HCT116 (cell line): ENCODE measurements around the gene DDI2. TPM values are rescaled to one million over a fixed set of nuclear protein-coding genes. Genes with fewer than 3 reads are reported as not detected.

Source experiments
- ATAC-seq: fragments of 200-7000 bp; cut with Tn5 transposase; 2 replicates; pipeline ENCODE4 v1.9.1; 2020; ENCODE audit warnings: mild to moderate bottlenecking, moderate library complexity
- BruUV-seq: library from RNA; stranded (reverse); fragments of 400-500 nt; replicated peaks from 2 replicates; lab custom pipeline; 2021; lab: Mats Ljungman, UMichigan
- CTCF ChIA-PET: fragments of 300-600 bp; sonication (Branson Sonifier 250); formaldehyde crosslinking; loops from one replicate; lab custom pipeline; 2021; ENCODE audit warnings: antibody characterized with exemption; lab: Charles Lee
- POLR2A ChIA-PET: fragments of 300-600, 350-600 bp; sonication (Branson Sonifier 250); formaldehyde crosslinking; loops from one replicate; lab custom pipeline; 2021; ENCODE audit warnings: antibody characterized with exemption; lab: Charles Lee
- RAD21 ChIA-PET, 2 experiments: fragments of 300-600 bp; sonication (Branson Sonifier 250); formaldehyde crosslinking; loops; one replicate each; lab custom pipeline; 2023; ENCODE audit warnings: low total read pairs in 2 of 2; ENCODE audit not compliant: uncharacterized antibody in 2 of 2, unreplicated experiment in 2 of 2, low non-redundant PET in 1 of 2; lab: Charles Lee
- DNase-seq: peaks from one replicate; pipeline ENCODE4 v3.0.0-alpha.2; 2010; ENCODE audit warnings: low read depth, low spot score
- H2AFZ ChIP-seq: fragments of 200-600 bp; shearing (Covaris generic), sonication (generic); 2 replicates; pipeline ENCODE4 v1.6.1; 2017; ENCODE audit warnings: low read depth, mixed run types, mixed read lengths, antibody characterized with exemption, low read length; ENCODE audit not compliant: poor library complexity, severe bottlenecking
- H3K27ac ChIP-seq: 2 replicates; pipeline ENCODE4 v1.5.1; 2012; ENCODE audit warnings: low read depth, low read length
- H3K27me3 ChIP-seq: fragments of 200-600 bp; sonication (generic); 2 replicates; pipeline ENCODE4 v1.6.1; 2016; ENCODE audit warnings: mixed run types, low read length, mixed read lengths; ENCODE audit not compliant: insufficient read depth
- H3K36me3 ChIP-seq, 2 experiments: fragments of 200-500 bp in 1 of 2; fragments of 200-600 bp in 1 of 2; sonication (Bioruptor generic) in 1 of 2; sonication (generic) in 1 of 2; 2 replicates each; pipeline versions ENCODE4 v1.5.1 to v1.6.1; 2014 to 2016; ENCODE audit warnings: low read length in 2 of 2, inconsistent platforms in 1 of 2, mixed read lengths in 1 of 2, mixed run types in 1 of 2; ENCODE audit not compliant: insufficient read depth in 2 of 2, control insufficient read depth in 1 of 2
- H3K4me1 ChIP-seq, 2 experiments: fragments of 200-600 bp in 1 of 2; sonication (generic) in 1 of 2; 2 replicates each; pipeline versions ENCODE4 v1.5.1 to v1.6.1; 2012 to 2017; ENCODE audit warnings: low read length in 2 of 2, inconsistent platforms in 1 of 2, mild to moderate bottlenecking in 1 of 2, mixed read lengths in 1 of 2, mixed run types in 1 of 2, moderate library complexity in 1 of 2; ENCODE audit not compliant: insufficient read depth in 2 of 2, control insufficient read depth in 1 of 2
- H3K4me2 ChIP-seq: fragments of 200-600 bp; sonication (generic); 2 replicates; pipeline ENCODE4 v1.6.1; 2017; ENCODE audit warnings: mixed run types, low read length, mixed read lengths
- H3K4me3 ChIP-seq, 2 experiments: fragments of 200-600 bp in 1 of 2; sonication (generic) in 1 of 2; replicated peaks in 1 of 2; 2 replicates each; pipeline ENCODE4 v1.5.1; 2011 to 2016; ENCODE audit warnings: low read length in 2 of 2, control low read depth in 1 of 2, low read depth in 1 of 2, mild to moderate bottlenecking in 1 of 2, mixed read lengths in 1 of 2, mixed run types in 1 of 2
- H3K79me2 ChIP-seq: fragments of 200-600 bp; sonication (generic); 2 replicates; pipeline ENCODE4 v1.6.1; 2017; ENCODE audit warnings: mild to moderate bottlenecking, mixed run types, low read length, moderate library complexity, mixed read lengths; ENCODE audit not compliant: insufficient read depth
- H3K9ac ChIP-seq: fragments of 200-600 bp; sonication (generic); 2 replicates; pipeline ENCODE4 v1.6.1; 2016; ENCODE audit warnings: low read length, mixed read lengths
- H3K9me2 ChIP-seq: fragments of 200-600 bp; sonication (generic), shearing (Covaris generic); 2 replicates; pipeline ENCODE4 v1.6.1; 2017; ENCODE audit warnings: mixed run types, mild to moderate bottlenecking, moderate library complexity; ENCODE audit not compliant: insufficient read depth
- H3K9me3 ChIP-seq, 2 experiments: fragments of 200-500 bp in 1 of 2; fragments of 200-600 bp in 1 of 2; sonication (Bioruptor generic) in 1 of 2; sonication (generic) in 1 of 2; 2 replicates each; pipeline ENCODE4 v1.6.1; 2014 to 2017; ENCODE audit warnings: low read length in 2 of 2, mixed read lengths in 2 of 2, inconsistent platforms in 1 of 2, low read depth in 1 of 2, mild to moderate bottlenecking in 1 of 2, mixed run types in 1 of 2, moderate library complexity in 1 of 2; ENCODE audit not compliant: control insufficient read depth in 1 of 2, insufficient read depth in 1 of 2
- H4K20me1 ChIP-seq: fragments of 200-600 bp; sonication (generic), shearing (Covaris generic); 2 replicates; pipeline ENCODE4 v1.6.1; 2017; ENCODE audit warnings: mixed run types, mild to moderate bottlenecking, moderate library complexity; ENCODE audit not compliant: insufficient read depth
- CBX3 ChIP-seq: IDR thresholded peaks from 2 replicates; pipeline ENCODE4 v1.6.1; 2012; ENCODE audit warnings: low read depth
- CEBPB ChIP-seq: IDR thresholded peaks from 2 replicates; pipeline ENCODE4 v1.6.1; 2012; ENCODE audit warnings: low read depth
- ELF1 ChIP-seq: IDR thresholded peaks from 2 replicates; pipeline ENCODE4 v1.6.1; 2012; ENCODE audit warnings: low read depth, borderline replicate concordance
- JUND ChIP-seq: IDR thresholded peaks from 2 replicates; pipeline ENCODE4 v1.6.1; 2012
- SIN3A ChIP-seq: IDR thresholded peaks from 2 replicates; pipeline ENCODE4 v1.6.1; 2012; ENCODE audit warnings: low read depth
- SP1 ChIP-seq: IDR thresholded peaks from 2 replicates; pipeline ENCODE4 v1.6.1; 2012; ENCODE audit warnings: low read depth
- TCF7L2 ChIP-seq: IDR thresholded peaks from 2 replicates; pipeline ENCODE4 v1.7.0; 2011; ENCODE audit warnings: borderline replicate concordance, inconsistent platforms; ENCODE audit not compliant: insufficient read depth, insufficient read length; ENCODE audit errors: extremely low read depth
- ZNF274 ChIP-seq: fragments of 200-500 bp; sonication (Bioruptor generic); IDR thresholded peaks from 2 replicates; pipeline ENCODE4 v1.6.1; 2014; ENCODE audit warnings: mild to moderate bottlenecking, low read depth, low read length, inconsistent platforms
- intact Hi-C: fragments of 100-400 bp; cut with micrococcal nuclease; formaldehyde crosslinking; loops from 2 replicates; pipeline ENCODE4 v1.10.0; 2022
- total RNA-seq: library from RNA; stranded (reverse); gene quantifications from one replicate; pipeline ENCODE4 v1.2.1, GENCODE V29; 2021; ENCODE audit not compliant: unreplicated experiment
- TF ChIP-seq, protein P1 (sequence below): IDR thresholded peaks from 2 replicates; pipeline ENCODE4 v1.6.1; 2011; ENCODE audit warnings: mild to moderate bottlenecking, low read length, moderate library complexity; ENCODE audit not compliant: insufficient replicate concordance; ENCODE audit errors: extremely low read depth

Gene DDI2
- total RNA-seq, 1 experiment from 2014 or later, result 26.3 TPM

DNA sequence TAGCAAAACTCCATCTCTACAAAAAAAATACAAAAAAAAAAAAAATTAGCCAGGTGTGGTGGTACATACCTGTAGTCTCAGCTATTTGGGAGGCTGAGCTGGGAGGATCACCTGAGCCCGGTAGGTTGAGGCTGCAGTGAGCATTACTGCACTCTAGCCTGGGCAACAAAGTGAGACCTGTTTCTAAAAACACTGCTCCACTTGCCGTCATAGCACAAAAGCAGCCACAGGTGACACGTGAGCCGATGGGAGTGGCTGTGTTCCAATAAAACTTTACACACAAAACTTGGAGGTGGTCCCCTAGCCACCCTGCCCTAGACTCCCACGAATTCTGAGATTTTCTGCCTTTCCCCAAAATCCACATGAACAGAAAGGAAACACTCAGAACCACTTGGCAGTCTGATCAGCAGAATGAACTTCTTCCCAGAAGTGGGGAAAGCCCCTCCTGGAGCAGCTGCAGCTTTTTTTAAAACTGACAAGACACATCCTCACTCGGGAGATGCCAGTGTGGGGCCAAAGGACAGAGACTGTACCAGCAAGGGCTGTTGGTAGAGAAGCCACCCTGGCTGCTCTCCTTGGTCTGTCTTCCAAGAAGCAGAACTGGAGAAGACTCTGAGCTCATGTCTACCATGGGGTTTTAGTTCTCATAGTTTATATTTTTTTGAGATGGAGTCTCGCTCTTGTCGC, 90.1 kb downstream of the DDI2 start:
- H3K4me3 ChIP-seq, result no peak overlapping the region
- DNase-seq (no peak), ATAC-seq (no peak)
- peaks cover 0 to 3% of the 10 kb centered on the region in 2 experiments; a peak in 1 of 4 replicates for H3K4me1 ChIP-seq
- peaks cover 14% of the 10 kb centered on the region; the same call in 1 of the 2 replicates for H3K79me2 ChIP-seq
- intact Hi-C loops, result no loop called here
- no peaks in the 10 kb centered on the region for H3K9me2 ChIP-seq
- no peak overlapping the region for H3K27ac ChIP-seq
- POLR2A ChIA-PET, result no interaction called here
- no peaks in the 10 kb centered on the region for H3K9me3 ChIP-seq
- CTCF ChIA-PET, result no interaction called here
- H3K36me3 ChIP-seq, result no peaks in the 10 kb centered on the region
- H3K27me3 ChIP-seq, result no peaks in the 10 kb centered on the region
- no peak overlapping the region for H2AFZ ChIP-seq
- no peak overlapping the region for H3K4me2 ChIP-seq
- RAD21 ChIA-PET, result no interaction called here
- H3K9ac ChIP-seq, result no peak overlapping the region
- no peaks in the 10 kb centered on the region for H4K20me1 ChIP-seq
- TF ChIP-seq CBX3, result no peak
- no peak for TF ChIP-seq JUND
- no peak for TF ChIP-seq TCF7L2
- TF ChIP-seq SIN3A, result no peak
- TF ChIP-seq SP1, result no peak
- TF ChIP-seq, protein P1, sequence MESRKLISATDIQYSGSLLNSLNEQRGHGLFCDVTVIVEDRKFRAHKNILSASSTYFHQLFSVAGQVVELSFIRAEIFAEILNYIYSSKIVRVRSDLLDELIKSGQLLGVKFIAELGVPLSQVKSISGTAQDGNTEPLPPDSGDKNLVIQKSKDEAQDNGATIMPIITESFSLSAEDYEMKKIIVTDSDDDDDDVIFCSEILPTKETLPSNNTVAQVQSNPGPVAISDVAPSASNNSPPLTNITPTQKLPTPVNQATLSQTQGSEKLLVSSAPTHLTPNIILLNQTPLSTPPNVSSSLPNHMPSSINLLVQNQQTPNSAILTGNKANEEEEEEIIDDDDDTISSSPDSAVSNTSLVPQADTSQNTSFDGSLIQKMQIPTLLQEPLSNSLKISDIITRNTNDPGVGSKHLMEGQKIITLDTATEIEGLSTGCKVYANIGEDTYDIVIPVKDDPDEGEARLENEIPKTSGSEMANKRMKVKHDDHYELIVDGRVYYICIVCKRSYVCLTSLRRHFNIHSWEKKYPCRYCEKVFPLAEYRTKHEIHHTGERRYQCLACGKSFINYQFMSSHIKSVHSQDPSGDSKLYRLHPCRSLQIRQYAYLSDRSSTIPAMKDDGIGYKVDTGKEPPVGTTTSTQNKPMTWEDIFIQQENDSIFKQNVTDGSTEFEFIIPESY, result no peak
- no peak for TF ChIP-seq ZNF274
- no peak for TF ChIP-seq CEBPB
- TF ChIP-seq ELF1, result no peak
- no TSS peak for BruUV-seq
